K562 (cell line): Measurements from ENCODE around the gene SKOR1. TPM values are rescaled to one million over a fixed set of nuclear protein-coding genes. Genes with fewer than 3 reads are reported as not detected.

ENCODE experiments used
- ARID3A ChIP-seq: IDR thresholded peaks from 2 replicates; pipeline ENCODE4 v1.6.1; 2012; ENCODE audit warnings: low read depth, low read length, improper control_type of control experiment, borderline replicate concordance
- BCLAF1 ChIP-seq, 2 experiments: fragments of 450-650 bp in 1 of 2; IDR thresholded peaks; 2 replicates each; pipeline ENCODE4 v1.6.1; 2011 to 2017; ENCODE audit warnings: low read depth in 2 of 2, antibody characterized with exemption in 1 of 2, borderline replicate concordance in 1 of 2, low read length in 1 of 2, mild to moderate bottlenecking in 1 of 2, mixed read lengths in 1 of 2; ENCODE audit not compliant: control insufficient read depth in 1 of 2
- CUX1 ChIP-seq: fragments of 200-800 bp; sonication (Bioruptor generic); IDR thresholded peaks from 2 replicates; pipeline ENCODE4 v1.6.1; 2016; ENCODE audit warnings: missing genetic modification characterization, missing compliant biosample characterization
- EGR1 ChIP-seq: fragments of 450-650 bp; conservative IDR thresholded peaks from 2 replicates; pipeline ENCODE4 v1.6.1; 2017; ENCODE audit warnings: mild to moderate bottlenecking
- HDAC6 ChIP-seq: IDR thresholded peaks from 2 replicates; pipeline ENCODE4 v1.6.1; 2012; ENCODE audit warnings: low read depth, mild to moderate bottlenecking, control low read depth, inconsistent platforms, low read length, moderate library complexity
- NCOA1 ChIP-seq: fragments of 450-650 bp; IDR thresholded peaks from 2 replicates; pipeline ENCODE4 v1.6.1; 2016; ENCODE audit warnings: low read depth
- U2AF1 ChIP-seq: fragments of 200-400 bp; formaldehyde crosslinking; optimal IDR thresholded peaks from 2 replicates; pipeline ENCODE3; 2017; ENCODE audit warnings: mild to moderate bottlenecking, low read depth, low read length, moderate library complexity
- ZNF584 ChIP-seq: fragments of 200-800 bp; sonication (Bioruptor generic); IDR thresholded peaks from 2 replicates; pipeline ENCODE4 v1.6.1; 2016; ENCODE audit warnings: low read depth, mild to moderate bottlenecking, missing genetic modification characterization, missing compliant biosample characterization
- polyA plus RNA-seq, 8 experiments: library from polyadenylated mRNA; depleted of rRNA in 4 of 8; stranded (reverse) in 5 of 8; unstranded in 3 of 8; fragments of >200 nt; fragmentation: Nextera tagmentation in 2 of 8; fragmentation: Illumina TruSeq in 1 of 8; extraction: Ambion mirVana in 2 of 8; extraction: Trizol in 1 of 8; gene quantifications; 2 replicates each; pipeline versions ENCODE4 v1.2.1 to v1.2.3, GENCODE V29; 2011 to 2014; ENCODE audit warnings: inconsistent platforms in 1 of 8, missing spikeins in 1 of 8
- total RNA-seq, 7 experiments: library from RNA; depleted of rRNA in 6 of 7; stranded (reverse); fragments of >200 nt in 6 of 7; fragmentation: Illumina TruSeq in 2 of 7; extraction: Trizol in 2 of 7; gene quantifications; 2 replicates each; pipeline versions ENCODE4 v1.2.1 to v1.2.3, GENCODE V29; 2011 to 2021; ENCODE audit warnings: low replicate concordance in 1 of 7

SKOR1 gene
- total and polyA plus RNA-seq, 9 of the 15 experiments (the other 6 are each of a cell fraction or from before 2014, with no cell fraction given): 0.04 to 0.41 (median 0.09) TPM; not detected in 3

GRCh38 chr15:67882487-67883233, 57.4 kb downstream of the SKOR1 start (continued):
- TF ChIP-seq BCLAF1 (IDR thresholded peaks at IDR 0.05; ENCODE audit: borderline replicate concordance in 1 of 2, control insufficient read depth in 1 of 2, low read depth in 2 of 2, low read length in 1 of 2): no peak
- no peak for TF ChIP-seq HDAC6
- peak; percentile 37; the same call in 1 of the 2 replicates for TF ChIP-seq EGR1
- 0 out of 2 replicates have a peak, but pooled peaks have one; percentile 48 for TF ChIP-seq NCOA1
- no peak for TF ChIP-seq U2AF1
- no peak for TF ChIP-seq ZNF584 (CRISPR knock-in tag)
- TF ChIP-seq CUX1: no peak
- peak; percentile 61; the same call in 1 of the 2 replicates for TF ChIP-seq ARID3A
